Fibroblast of lung (primary cell): ENCODE data around the gene ZNF124. TPM values are rescaled to one million over a fixed set of nuclear protein-coding genes. Genes with fewer than 3 reads are reported as not detected.

Source experiments
- DNase-seq, 2 donors: peaks; one replicate each; pipeline versions ENCODE4 v3.0.0 to v3.0.0-alpha.2; 2010; ENCODE audit warnings: low read depth in 2 of 2
- H2AFZ ChIP-seq: 2 replicates; pipeline ENCODE4 v1.5.1; 2012; ENCODE audit warnings: low read length, control low read depth, inconsistent platforms
- H3K27ac ChIP-seq: 2 replicates; pipeline ENCODE4 v1.5.1; 2011; ENCODE audit warnings: low read length, control low read depth; ENCODE audit not compliant: insufficient read depth
- H3K27me3 ChIP-seq: 2 replicates; pipeline ENCODE4 v1.5.1; 2011; ENCODE audit warnings: mild to moderate bottlenecking, low read length; ENCODE audit not compliant: control insufficient read depth, insufficient read depth
- H3K36me3 ChIP-seq: 2 replicates; pipeline ENCODE4 v1.5.1; 2011; ENCODE audit warnings: low read length; ENCODE audit not compliant: control insufficient read depth, insufficient read depth
- H3K4me1 ChIP-seq: 2 replicates; pipeline ENCODE4 v1.5.1; 2011; ENCODE audit warnings: low read length; ENCODE audit not compliant: control insufficient read depth, insufficient read depth; ENCODE audit errors: extremely low read depth
- H3K4me2 ChIP-seq: 2 replicates; pipeline ENCODE4 v1.5.1; 2011; ENCODE audit warnings: low read length, control low read depth; ENCODE audit not compliant: insufficient read depth; ENCODE audit errors: extremely low read depth
- H3K4me3 ChIP-seq, 4 experiments: fragments of 200-600 bp in 1 of 4; sonication (generic) in 1 of 4; replicated peaks in 1 of 4; 2 replicates each; pipeline ENCODE4 v1.5.1; 2011 to 2016; ENCODE audit warnings: low read length in 4 of 4, low read depth in 3 of 4, mild to moderate bottlenecking in 3 of 4, control low read depth in 2 of 4, inconsistent platforms in 1 of 4, mixed read lengths in 1 of 4; ENCODE audit not compliant: insufficient read depth in 1 of 4; ENCODE audit errors: control extremely low read depth in 1 of 4
- H3K79me2 ChIP-seq: 2 replicates; pipeline ENCODE4 v1.5.1; 2012; ENCODE audit warnings: mild to moderate bottlenecking, low read length, inconsistent platforms; ENCODE audit not compliant: control insufficient read depth, insufficient read depth
- H3K9ac ChIP-seq: 2 replicates; pipeline ENCODE4 v1.5.1; 2011; ENCODE audit warnings: mild to moderate bottlenecking, low read length, control low read depth; ENCODE audit not compliant: insufficient read depth
- H3K9me3 ChIP-seq: 2 replicates; pipeline ENCODE4 v1.5.1; 2012; ENCODE audit warnings: low read depth, low read length; ENCODE audit not compliant: control insufficient read depth, insufficient read depth
- H4K20me1 ChIP-seq: 2 replicates; pipeline ENCODE4 v1.5.1; 2011; ENCODE audit warnings: low read length; ENCODE audit not compliant: control insufficient read depth, insufficient read depth; ENCODE audit errors: extremely low read depth
- EZH2 ChIP-seq: IDR thresholded peaks from 2 replicates; pipeline ENCODE4 v1.5.1; 2012; ENCODE audit warnings: low read length, control low read depth, mild to moderate bottlenecking; ENCODE audit errors: missing control alignments
- polyA plus RNA-seq, 2 donors: library from polyadenylated mRNA; depleted of rRNA in 1 of 2; stranded (reverse) in 1 of 2; unstranded in 1 of 2; fragments of >200 nt; gene quantifications; 2 replicates each; pipeline ENCODE4 v1.2.1, GENCODE V29; 2011 to 2012; ENCODE audit warnings: missing spikeins in 1 of 2
- total RNA-seq: library from RNA; depleted of rRNA; stranded (reverse); fragments of >200 nt; gene quantifications from 2 replicates; pipeline ENCODE4 v1.2.1, GENCODE V29; 2014
- TF ChIP-seq, protein P1 (sequence below), 2 donors: IDR thresholded peaks in 1 of 2; conservative IDR thresholded peaks in 1 of 2; 1 replicate in 1 of 2; 2 replicates in 1 of 2; pipeline ENCODE4 v1.5.1; 2011 to 2012; ENCODE audit warnings: low read length in 2 of 2, control low read depth in 1 of 2, inconsistent platforms in 1 of 2, low read depth in 1 of 2, mild to moderate bottlenecking in 1 of 2

ZNF124 gene
- total and polyA plus RNA-seq, 2 donors (not counting 1 experiment from before 2014, with no cell fraction given): 2.9 to 25.6 TPM

- Histone ChIP-seq H3K36me3 (no peaks in the 10 kb centered on the region), H3K4me2 (no peak overlapping the region), H3K9me3 (no peaks in the 10 kb centered on the region), H3K4me3 (no peak overlapping the region), H3K27ac (no peak overlapping the region), H3K4me1 (no peaks in the 10 kb centered on the region), H3K9ac (no peak overlapping the region), H4K20me1 (no peaks in the 10 kb centered on the region), H3K27me3 (no peaks in the 10 kb centered on the region), H3K79me2 (no peaks in the 10 kb centered on the region), H2AFZ (no peak overlapping the region)
- DNase-seq: no peak
- no peak for TF ChIP-seq EZH2
- TF ChIP-seq, protein P1, sequence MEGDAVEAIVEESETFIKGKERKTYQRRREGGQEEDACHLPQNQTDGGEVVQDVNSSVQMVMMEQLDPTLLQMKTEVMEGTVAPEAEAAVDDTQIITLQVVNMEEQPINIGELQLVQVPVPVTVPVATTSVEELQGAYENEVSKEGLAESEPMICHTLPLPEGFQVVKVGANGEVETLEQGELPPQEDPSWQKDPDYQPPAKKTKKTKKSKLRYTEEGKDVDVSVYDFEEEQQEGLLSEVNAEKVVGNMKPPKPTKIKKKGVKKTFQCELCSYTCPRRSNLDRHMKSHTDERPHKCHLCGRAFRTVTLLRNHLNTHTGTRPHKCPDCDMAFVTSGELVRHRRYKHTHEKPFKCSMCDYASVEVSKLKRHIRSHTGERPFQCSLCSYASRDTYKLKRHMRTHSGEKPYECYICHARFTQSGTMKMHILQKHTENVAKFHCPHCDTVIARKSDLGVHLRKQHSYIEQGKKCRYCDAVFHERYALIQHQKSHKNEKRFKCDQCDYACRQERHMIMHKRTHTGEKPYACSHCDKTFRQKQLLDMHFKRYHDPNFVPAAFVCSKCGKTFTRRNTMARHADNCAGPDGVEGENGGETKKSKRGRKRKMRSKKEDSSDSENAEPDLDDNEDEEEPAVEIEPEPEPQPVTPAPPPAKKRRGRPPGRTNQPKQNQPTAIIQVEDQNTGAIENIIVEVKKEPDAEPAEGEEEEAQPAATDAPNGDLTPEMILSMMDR (conservative IDR thresholded peaks at IDR 0.05 in 1 of 2, IDR thresholded peaks at IDR 0.05 in 1 of 2; ENCODE audit: low read depth in 1 of 2, low read length in 2 of 2): no peak
These were observed 18.4 kb upstream of the ZNF124 start for GRCh38 chr1:247189981-247190798.

- TF ChIP-seq, protein P1 (conservative IDR thresholded peaks at IDR 0.05 in 1 of 2, IDR thresholded peaks at IDR 0.05 in 1 of 2; ENCODE audit: low read depth in 1 of 2, low read length in 2 of 2): no peak
- no peak for TF ChIP-seq EZH2
- Histone ChIP-seq H3K36me3 (no peaks in the 10 kb centered on the region), H3K9me3 (no peaks in the 10 kb centered on the region), H3K4me1 (no peaks in the 10 kb centered on the region), H4K20me1 (no peaks in the 10 kb centered on the region), H2AFZ (no peak overlapping the region), H3K9ac (no peak overlapping the region), H3K4me3 (no peak overlapping the region), H3K27me3 (no peaks in the 10 kb centered on the region), H3K4me2 (no peak overlapping the region), H3K27ac (no peak overlapping the region), H3K79me2 (no peaks in the 10 kb centered on the region)
- DNase-seq: no peak
These were observed 13.8 kb upstream of the ZNF124 start for GRCh38 chr1:247185667-247186066.

- Histone ChIP-seq H3K79me2 (no peaks in the 10 kb centered on the region), H3K27me3 (no peaks in the 10 kb centered on the region), H3K27ac (no peak overlapping the region), H2AFZ (no peak overlapping the region), H3K4me1 (no peaks in the 10 kb centered on the region), H3K9ac (no peak overlapping the region), H3K9me3 (no peaks in the 10 kb centered on the region), H4K20me1 (no peaks in the 10 kb centered on the region), H3K4me3 (no peak overlapping the region), H3K4me2 (no peak overlapping the region), H3K36me3 (no peaks in the 10 kb centered on the region)
- TF ChIP-seq, protein P1 (conservative IDR thresholded peaks at IDR 0.05 in 1 of 2, IDR thresholded peaks at IDR 0.05 in 1 of 2; ENCODE audit: low read depth in 1 of 2, low read length in 2 of 2): no peak
- TF ChIP-seq EZH2: no peak
- no peak for DNase-seq
These were observed 12.4 kb upstream of the ZNF124 start for GRCh38 chr1:247184254-247184653.
